NCI-H1436 treated with DMSO at 0.1 percent for 48 hours (cell line): ENCODE results near the gene FGR.

Experiments
- DNase-seq: peaks from one replicate; lab custom pipeline; 2025; lab: John Stamatoyannopoulos, UW

FGR gene

GRCh38 chr1:27600498-27601175 is 34.3 kb downstream of the FGR start:
- peak; percentile 82 for DNase-seq

- DNase-seq = no peak
Observed at GRCh38 chr1:27599605-27600497, 35.1 kb downstream of the FGR start.

- DNase-seq = peak; percentile 32
Observed at GRCh38 chr1:27598902-27599528, 36.0 kb downstream of the FGR start.

GRCh38 chr1:27598295-27598687 is 36.7 kb downstream of the FGR start:
- DNase-seq = peak; percentile 52

- no peak for DNase-seq
Observed at GRCh38 chr1:27597516-27598294, 37.3 kb downstream of the FGR start.

GRCh38 chr1:27596986-27597385 is 38.0 kb downstream of the FGR start:
- no peak for DNase-seq

- DNase-seq = no peak
Observed at GRCh38 chr1:27596261-27596660, 38.7 kb downstream of the FGR start.

- DNase-seq = no peak
Observed at GRCh38 chr1:27595597-27595996, 39.4 kb downstream of the FGR start.

- no peak for DNase-seq
Observed at GRCh38 chr1:27594564-27595510, 40.1 kb downstream of the FGR start.

- no peak for DNase-seq
Observed at GRCh38 chr1:27593678-27594563, 41.1 kb downstream of the FGR start.

- no peak for DNase-seq
Observed at GRCh38 chr1:27592931-27593677, 41.9 kb downstream of the FGR start.

- no peak for DNase-seq
Observed at GRCh38 chr1:27592232-27592930, 42.6 kb downstream of the FGR start.

- DNase-seq = peak; percentile 27
Observed at GRCh38 chr1:27591622-27592021, 43.4 kb downstream of the FGR start.

GRCh38 chr1:27590917-27591508 is 44.0 kb downstream of the FGR start:
- no peak for DNase-seq

- DNase-seq = no peak
Observed at GRCh38 chr1:27589841-27590426, 45.1 kb downstream of the FGR start.

GRCh38 chr1:27589441-27589840 is 45.5 kb downstream of the FGR start:
- no peak for DNase-seq
